ENCODE results near the gene RPN1.

DNA sequence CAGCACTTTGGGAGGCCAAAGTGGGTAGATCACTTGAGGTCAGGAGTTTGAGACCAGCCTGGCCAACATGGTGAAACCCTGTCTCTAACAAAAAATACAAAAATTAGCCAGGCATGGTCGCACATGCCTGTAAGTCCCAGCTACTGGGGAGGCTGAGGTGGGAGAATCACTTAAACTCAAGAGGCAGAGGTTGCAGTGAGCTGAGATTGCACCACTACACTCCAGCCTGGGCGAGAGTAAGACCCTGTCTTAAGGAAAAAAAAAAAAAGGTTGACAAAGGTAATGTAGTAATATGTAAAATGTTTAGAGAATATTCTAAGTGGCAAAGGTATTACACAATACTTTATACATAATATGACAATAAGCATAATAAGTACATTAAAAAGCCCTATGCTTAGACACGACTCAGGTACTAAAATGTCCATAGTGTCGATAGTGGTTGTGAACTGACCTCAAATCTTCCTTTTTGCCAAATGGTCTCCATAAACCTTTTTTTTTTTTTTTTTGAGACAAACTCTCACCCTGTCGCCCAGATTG lies 16.5 kb downstream of the RPN1 start:
- TF ChIP-seq, protein P1, sequence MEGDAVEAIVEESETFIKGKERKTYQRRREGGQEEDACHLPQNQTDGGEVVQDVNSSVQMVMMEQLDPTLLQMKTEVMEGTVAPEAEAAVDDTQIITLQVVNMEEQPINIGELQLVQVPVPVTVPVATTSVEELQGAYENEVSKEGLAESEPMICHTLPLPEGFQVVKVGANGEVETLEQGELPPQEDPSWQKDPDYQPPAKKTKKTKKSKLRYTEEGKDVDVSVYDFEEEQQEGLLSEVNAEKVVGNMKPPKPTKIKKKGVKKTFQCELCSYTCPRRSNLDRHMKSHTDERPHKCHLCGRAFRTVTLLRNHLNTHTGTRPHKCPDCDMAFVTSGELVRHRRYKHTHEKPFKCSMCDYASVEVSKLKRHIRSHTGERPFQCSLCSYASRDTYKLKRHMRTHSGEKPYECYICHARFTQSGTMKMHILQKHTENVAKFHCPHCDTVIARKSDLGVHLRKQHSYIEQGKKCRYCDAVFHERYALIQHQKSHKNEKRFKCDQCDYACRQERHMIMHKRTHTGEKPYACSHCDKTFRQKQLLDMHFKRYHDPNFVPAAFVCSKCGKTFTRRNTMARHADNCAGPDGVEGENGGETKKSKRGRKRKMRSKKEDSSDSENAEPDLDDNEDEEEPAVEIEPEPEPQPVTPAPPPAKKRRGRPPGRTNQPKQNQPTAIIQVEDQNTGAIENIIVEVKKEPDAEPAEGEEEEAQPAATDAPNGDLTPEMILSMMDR (IDR thresholded peaks at IDR 0.05): no peak
- TF ChIP-seq POLR2A (IDR thresholded peaks at IDR 0.05): no peak
